GM12892 (cell line): ENCODE results near the gene FTO.

ENCODE experiments used
- POLR2A ChIP-seq: IDR thresholded peaks from 2 replicates; pipeline ENCODE4 v1.6.1; 2011; ENCODE audit warnings: low read depth, low read length, control low read depth
- POLR2AphosphoS5 ChIP-seq: IDR thresholded peaks from 2 replicates; pipeline ENCODE4 v1.6.1; 2011; ENCODE audit warnings: low read depth, low read length, control low read depth
- TAF1 ChIP-seq: IDR thresholded peaks from 2 replicates; pipeline ENCODE4 v1.6.1; 2011; ENCODE audit warnings: low read depth, mild to moderate bottlenecking, control low read depth, low read length, borderline replicate concordance

DNA sequence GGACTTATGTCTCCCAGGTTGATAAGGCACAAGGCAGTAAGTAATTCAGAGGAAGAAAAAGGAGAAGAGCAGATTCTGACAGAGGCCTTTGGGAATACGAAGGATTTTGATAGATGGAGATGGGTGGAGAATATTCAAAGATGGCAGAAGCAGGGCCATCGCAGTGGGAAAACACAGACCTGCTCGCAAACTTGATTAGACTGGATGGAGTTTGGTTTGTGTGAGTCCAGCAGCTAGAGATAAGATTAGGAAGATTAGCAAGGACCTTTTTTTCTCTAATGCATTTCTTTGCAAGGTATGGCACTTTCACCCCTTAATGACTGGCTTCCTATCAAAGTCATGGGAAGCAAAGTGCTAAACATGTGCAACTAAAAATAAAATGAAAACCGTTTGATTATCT, 196.7 kb downstream of the FTO start:
- TF ChIP-seq POLR2AphosphoS5 (no peak), TAF1 (no peak), POLR2A (no peak)
